Activated CD8-positive, alpha-beta memory T cell treated with anti-CD3 and anti-CD28 coated beads for 36 hours (primary cell): ENCODE results near the gene CFAP221. TPM values are rescaled to one million over a fixed set of nuclear protein-coding genes. Genes with fewer than 3 reads are reported as not detected.

Experiments
- CTCF ChIA-PET: fragments of 350-600 bp; sonication (Branson Sonifier 250); formaldehyde crosslinking; loops from one replicate; lab custom pipeline; 2021; ENCODE audit warnings: antibody characterized with exemption; lab: Charles Lee
- POLR2A ChIA-PET: fragments of 350-600 bp; sonication (Branson Sonifier 250); formaldehyde crosslinking; loops from one replicate; lab custom pipeline; 2021; ENCODE audit warnings: antibody characterized with exemption; lab: Charles Lee
- total RNA-seq, 2 experiments: library from RNA; stranded (reverse); gene quantifications; one replicate each; pipeline ENCODE4 v1.2.3, GENCODE V29; 2021

Gene CFAP221
- total RNA-seq, 2 experiments from 2014 or later = not detected

- CTCF ChIA-PET = no interaction called here
- POLR2A ChIA-PET = no interaction called here
Measured at GRCh38 chr2:119533560-119533959, 10.7 kb upstream of the CFAP221 start.

GRCh38 chr2:119536211-119536610 lies 8.0 kb upstream of the CFAP221 start:
- CTCF ChIA-PET = no interaction called here
- POLR2A ChIA-PET = no interaction called here

GRCh38 chr2:119536707-119537106 lies 7.5 kb upstream of the CFAP221 start:
- CTCF ChIA-PET = no interaction called here
- POLR2A ChIA-PET = no interaction called here

GRCh38 chr2:119537792-119538191 lies 6.5 kb upstream of the CFAP221 start:
- CTCF ChIA-PET = no interaction called here
- POLR2A ChIA-PET = no interaction called here

GRCh38 chr2:119541476-119541875 lies 2.8 kb upstream of the CFAP221 start:
- POLR2A ChIA-PET = no interaction called here
- CTCF ChIA-PET = no interaction called here

GRCh38 chr2:119544939-119545475 lies 758 bp downstream of the CFAP221 start:
- ChIA-PET POLR2A (no interaction called here), CTCF (no interaction called here)

- ChIA-PET CTCF (no interaction called here), POLR2A (no interaction called here)
Measured at GRCh38 chr2:119545754-119546446, 1.7 kb downstream of the CFAP221 start.

GRCh38 chr2:119546447-119546767 lies 2.2 kb downstream of the CFAP221 start:
- ChIA-PET POLR2A (no interaction called here), CTCF (no interaction called here)

GRCh38 chr2:119548516-119549120 lies 4.4 kb downstream of the CFAP221 start:
- POLR2A ChIA-PET = no interaction called here
- CTCF ChIA-PET = no interaction called here

GRCh38 chr2:119549241-119549640 lies 5.0 kb downstream of the CFAP221 start:
- CTCF ChIA-PET = no interaction called here
- POLR2A ChIA-PET = no interaction called here

GRCh38 chr2:119550346-119550745 lies 6.1 kb downstream of the CFAP221 start:
- ChIA-PET CTCF (no interaction called here), POLR2A (no interaction called here)

GRCh38 chr2:119550856-119551255 lies 6.6 kb downstream of the CFAP221 start:
- POLR2A ChIA-PET = no interaction called here
- CTCF ChIA-PET = no interaction called here

- POLR2A ChIA-PET = no interaction called here
- CTCF ChIA-PET = no interaction called here
Measured at GRCh38 chr2:119552902-119553301, 8.7 kb downstream of the CFAP221 start.

GRCh38 chr2:119553687-119554344 lies 9.6 kb downstream of the CFAP221 start:
- ChIA-PET POLR2A (no interaction called here), CTCF (no interaction called here)

- ChIA-PET CTCF (no interaction called here), POLR2A (no interaction called here)
Measured at GRCh38 chr2:119565481-119565880, 21.2 kb downstream of the CFAP221 start.

GRCh38 chr2:119567292-119567691 lies 23.0 kb downstream of the CFAP221 start:
- ChIA-PET CTCF (no interaction called here), POLR2A (no interaction called here)

GRCh38 chr2:119574108-119574815 lies 30.0 kb downstream of the CFAP221 start:
- ChIA-PET CTCF (no interaction called here), POLR2A (no interaction called here)

- ChIA-PET CTCF (no interaction called here), POLR2A (no interaction called here)
Measured at GRCh38 chr2:119574864-119575263, 30.6 kb downstream of the CFAP221 start.

GRCh38 chr2:119575439-119575838 lies 31.2 kb downstream of the CFAP221 start:
- POLR2A ChIA-PET = no interaction called here
- CTCF ChIA-PET = no interaction called here
